GM21447 (cell line): ENCODE results near the gene SBNO2.

Experiments used
- ATAC-seq: cut with Tn5 transposase; IDR thresholded peaks from one replicate; pipeline ENCODE4 v1.9.1; 2021; ENCODE audit not compliant: unreplicated experiment

SBNO2 gene

GRCh38 chr19:1076046-1076386, 98.1 kb downstream of the SBNO2 start:
- ATAC-seq, result no peak

- no peak for ATAC-seq
Observed at GRCh38 chr19:1074544-1075283, 99.4 kb downstream of the SBNO2 start.

- no peak for ATAC-seq
Observed at GRCh38 chr19:1073956-1074517, 100.0 kb downstream of the SBNO2 start.

- no peak for ATAC-seq
Observed at GRCh38 chr19:1073063-1073955, 100.8 kb downstream of the SBNO2 start.

GRCh38 chr19:1072371-1073015, 101.6 kb downstream of the SBNO2 start:
- no peak for ATAC-seq

- ATAC-seq, result no peak
Observed at GRCh38 chr19:1070931-1071791, 102.9 kb downstream of the SBNO2 start.

GRCh38 chr19:1070576-1070930, 103.5 kb downstream of the SBNO2 start:
- ATAC-seq, result no peak

GRCh38 chr19:1069009-1069779, 104.9 kb downstream of the SBNO2 start:
- ATAC-seq, result no peak

GRCh38 chr19:1068009-1069001, 105.8 kb downstream of the SBNO2 start:
- ATAC-seq, result no peak

GRCh38 chr19:1067341-1067957, 106.6 kb downstream of the SBNO2 start:
- ATAC-seq, result no peak

GRCh38 chr19:1066748-1067340, 107.2 kb downstream of the SBNO2 start, which contains the start of gene ARHGAP45:
ARHGAP45 (plus strand) TSS chr19:1067167; CDS start chr19:1067406, 239 bp downstream.
- no peak for ATAC-seq

GRCh38 chr19:1066251-1066747, 107.8 kb downstream of the SBNO2 start:
- no peak for ATAC-seq

- no peak for ATAC-seq
Observed at GRCh38 chr19:1065606-1066109, 108.4 kb downstream of the SBNO2 start.

- ATAC-seq, result no peak
Observed at GRCh38 chr19:1064661-1065605, 109.1 kb downstream of the SBNO2 start.

GRCh38 chr19:1063909-1064660, 110.0 kb downstream of the SBNO2 start:
- ATAC-seq, result no peak
